IPS-20b (cell line): Measurements from ENCODE around the gene LHX2.
"Not testable (repeated sequence)": the region's sequence is repeated elsewhere in the genome, so short reads cannot be mapped to it uniquely, and the experiment has no call there.

ENCODE experiments used
- H3K27ac ChIP-seq: one replicate; pipeline ENCODE4 v1.5.1; 2013; ENCODE audit warnings: low read length
- H3K27me3 ChIP-seq: 2 replicates; pipeline ENCODE4 v1.6.1; 2013; ENCODE audit warnings: mild to moderate bottlenecking, low read length, inconsistent platforms; ENCODE audit not compliant: insufficient read depth
- H3K36me3 ChIP-seq: 2 replicates; pipeline ENCODE4 v1.6.1; 2013; ENCODE audit warnings: low read depth, mild to moderate bottlenecking, inconsistent platforms, low read length, moderate library complexity; ENCODE audit not compliant: insufficient read depth
- H3K4me1 ChIP-seq: 2 replicates; pipeline ENCODE4 v1.6.1; 2013; ENCODE audit warnings: mild to moderate bottlenecking, control low read depth, inconsistent platforms, low read length, moderate library complexity; ENCODE audit not compliant: insufficient read depth
- H3K4me3 ChIP-seq: 2 replicates; pipeline ENCODE4 v1.5.1; 2013; ENCODE audit warnings: mild to moderate bottlenecking, low read length, inconsistent platforms
- H3K9ac ChIP-seq: 2 replicates; pipeline ENCODE4 v1.6.1; 2013; ENCODE audit warnings: low read depth, mild to moderate bottlenecking, inconsistent platforms, low read length, moderate library complexity
- H3K9me3 ChIP-seq: 2 replicates; pipeline ENCODE4 v1.6.1; 2013; ENCODE audit warnings: mild to moderate bottlenecking, low read depth, low read length, inconsistent platforms; ENCODE audit not compliant: insufficient read depth

LHX2 gene

DNA sequence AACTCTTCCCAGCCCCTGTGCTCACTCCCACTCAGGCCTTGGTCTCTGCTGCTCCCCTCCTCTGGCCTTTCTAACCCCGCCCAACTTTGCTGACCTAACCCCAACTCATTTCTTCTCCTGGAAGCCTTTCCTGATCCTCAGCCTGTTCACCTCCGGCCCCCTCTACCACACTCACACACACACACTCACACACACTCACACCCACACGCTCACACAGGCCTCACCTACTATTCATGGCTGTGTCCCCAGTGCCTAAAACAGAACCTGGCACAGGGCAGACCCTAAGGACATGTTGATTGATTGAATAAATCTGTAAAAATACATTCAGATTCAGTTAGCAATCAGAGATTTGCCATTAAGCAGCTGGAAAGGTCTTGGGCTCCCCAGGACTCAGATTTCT, 28.5 kb upstream of the LHX2 start:
- Histone ChIP-seq H3K9ac (no peak overlapping the region), H3K9me3 (no peaks in the 10 kb centered on the region), H3K27ac (no peak overlapping the region), H3K36me3 (no peaks in the 10 kb centered on the region), H3K27me3 (peaks cover 86% of the 10 kb centered on the region), H3K4me3 (no peak overlapping the region), H3K4me1 (no peaks in the 10 kb centered on the region)

DNA sequence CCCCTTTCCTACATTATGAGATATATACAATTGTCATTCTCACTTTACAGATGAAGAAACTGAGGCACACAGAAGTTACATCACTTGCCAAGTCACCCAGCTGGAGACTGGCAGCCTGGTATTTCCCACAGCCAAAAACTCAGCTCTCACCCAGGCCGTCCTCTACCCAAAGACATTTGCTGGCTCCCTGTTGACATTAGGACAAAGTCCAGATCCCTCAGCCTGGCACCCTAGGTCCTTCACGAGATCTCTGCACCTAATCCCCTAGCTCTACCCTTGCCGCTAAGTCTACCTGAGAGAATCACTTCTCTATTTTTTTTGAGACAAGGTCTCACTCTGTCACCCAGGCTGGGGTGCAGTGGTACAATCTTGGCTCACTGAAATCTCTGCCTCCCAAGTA, 26.8 kb upstream of the LHX2 start:
- Histone ChIP-seq H3K27me3 (peaks cover 90% of the 10 kb centered on the region), H3K4me1 (no peaks in the 10 kb centered on the region), H3K9ac (no peak overlapping the region), H3K4me3 (no peak overlapping the region), H3K36me3 (no peaks in the 10 kb centered on the region), H3K9me3 (no peaks in the 10 kb centered on the region), H3K27ac (no peak overlapping the region)

DNA sequence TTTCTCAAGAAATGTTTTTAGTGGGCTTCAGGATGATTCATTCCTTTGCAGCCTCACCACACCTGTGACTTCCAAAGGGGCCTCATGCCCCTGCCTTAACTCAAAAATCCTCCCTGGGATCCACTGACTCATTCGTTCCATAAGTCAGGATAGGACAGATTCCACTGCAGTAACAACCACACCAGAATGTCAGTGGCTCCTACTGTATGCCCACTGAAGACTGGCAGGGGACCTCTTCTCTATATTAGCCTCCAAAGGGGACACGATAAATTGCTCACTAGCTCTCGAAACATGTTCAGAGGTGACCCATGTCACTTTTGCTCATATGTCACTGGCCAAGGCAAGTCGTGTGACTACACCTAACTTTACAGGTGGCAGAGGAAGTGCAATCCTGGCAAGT, 25.7 kb upstream of the LHX2 start:
- peaks cover 90% of the 10 kb centered on the region for H3K27me3 ChIP-seq
- H3K27ac ChIP-seq: no peak overlapping the region
- H3K36me3 ChIP-seq: no peaks in the 10 kb centered on the region
- no peak overlapping the region for H3K9ac ChIP-seq
- H3K9me3 ChIP-seq: no peaks in the 10 kb centered on the region
- no peaks in the 10 kb centered on the region for H3K4me1 ChIP-seq
- no peak overlapping the region for H3K4me3 ChIP-seq

DNA sequence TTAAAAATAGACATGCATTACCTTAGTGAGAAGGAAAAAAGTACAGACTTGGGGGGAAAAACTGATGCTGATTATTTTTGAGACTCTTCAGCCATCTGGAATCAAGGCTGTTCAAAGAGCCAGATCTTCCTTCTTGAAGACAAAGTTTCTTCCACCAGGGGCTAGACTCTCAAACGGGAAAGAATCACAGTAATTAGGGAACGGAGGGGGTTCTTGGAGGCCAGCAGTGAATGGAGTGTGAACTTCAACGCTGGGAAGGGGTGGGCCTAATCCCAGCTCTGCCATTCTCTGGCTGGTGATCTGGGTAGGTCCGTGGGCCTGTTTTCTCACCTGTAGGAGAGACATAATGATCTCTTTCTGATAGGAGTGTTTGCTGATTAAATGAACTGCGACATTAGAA, 21.1 kb upstream of the LHX2 start:
- Histone ChIP-seq H3K27ac (no peak overlapping the region), H3K36me3 (no peaks in the 10 kb centered on the region), H3K9me3 (no peaks in the 10 kb centered on the region), H3K9ac (no peak overlapping the region), H3K4me3 (no peak overlapping the region), H3K27me3 (peaks cover 71% of the 10 kb centered on the region), H3K4me1 (no peaks in the 10 kb centered on the region)

DNA sequence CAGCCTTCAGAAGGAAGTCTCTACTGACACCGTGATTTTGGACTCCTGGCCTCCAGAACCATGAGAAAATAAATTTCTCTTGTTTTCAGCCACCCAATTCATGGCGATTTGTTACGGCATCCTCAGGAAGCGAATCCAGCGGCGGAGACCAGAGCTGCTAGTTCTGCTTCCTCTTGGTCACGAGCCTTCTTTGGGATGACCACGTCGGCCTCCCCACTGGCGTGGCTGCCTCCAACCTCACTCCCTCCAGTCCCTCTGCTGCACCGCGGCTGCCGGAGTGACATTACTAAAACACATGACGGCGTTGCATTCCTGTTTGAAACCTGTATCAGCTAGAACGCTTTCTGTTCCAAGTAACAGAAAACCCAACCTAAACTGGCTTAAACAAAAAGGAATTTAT, 18.9 kb upstream of the LHX2 start:
- not testable (repeated sequence) for H3K36me3 ChIP-seq, H3K4me3 ChIP-seq, H3K9me3 ChIP-seq, H3K27ac ChIP-seq, H3K9ac ChIP-seq, H3K4me1 ChIP-seq
- peaks cover 71% of the 10 kb centered on the region for H3K27me3 ChIP-seq

DNA sequence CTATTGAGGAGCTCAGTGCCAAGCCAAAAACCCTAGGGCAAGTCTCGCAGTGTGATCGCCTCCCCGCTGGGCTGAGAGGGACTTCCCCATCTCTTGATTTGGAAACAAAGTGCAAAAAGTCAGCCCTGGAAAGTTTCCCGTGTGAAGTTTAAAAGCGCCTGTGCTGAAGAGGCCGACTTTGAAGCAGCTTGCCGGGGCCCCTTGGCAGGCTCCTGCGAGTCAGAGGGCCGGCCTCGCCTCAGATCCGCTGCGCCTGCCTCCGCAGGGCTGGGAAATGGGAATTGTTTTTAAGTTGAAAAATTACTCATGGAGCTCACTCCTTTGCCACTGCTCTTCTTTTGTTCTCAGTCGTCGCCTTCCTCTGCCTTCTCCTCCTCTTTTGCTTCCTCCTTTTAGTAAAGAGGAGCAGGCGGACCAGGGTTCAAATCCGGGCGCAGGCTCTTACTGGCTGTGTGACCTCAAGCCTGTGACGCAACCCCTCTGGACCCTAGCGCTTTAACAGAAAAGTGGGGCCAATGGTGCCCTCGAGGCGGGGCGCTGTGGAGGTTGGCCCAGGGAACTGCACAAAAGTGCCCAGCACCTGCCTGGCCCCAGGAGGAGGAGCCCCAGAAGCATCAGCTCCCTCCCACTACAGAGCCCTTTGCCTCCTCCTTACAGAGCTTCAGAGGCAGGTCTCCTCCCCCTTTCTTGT, 14.7 kb upstream of the LHX2 start:
- Histone ChIP-seq H3K27ac (no peak overlapping the region), H3K4me3 (peak overlapping the region; percentile 18; the same call in 1 of the 2 replicates), H3K4me1 (peaks cover 8% of the 10 kb centered on the region; the same call in 1 of the 2 replicates), H3K9ac (no peak overlapping the region), H3K36me3 (no peaks in the 10 kb centered on the region), H3K27me3 (peaks cover 79% of the 10 kb centered on the region), H3K9me3 (no peaks in the 10 kb centered on the region)

DNA sequence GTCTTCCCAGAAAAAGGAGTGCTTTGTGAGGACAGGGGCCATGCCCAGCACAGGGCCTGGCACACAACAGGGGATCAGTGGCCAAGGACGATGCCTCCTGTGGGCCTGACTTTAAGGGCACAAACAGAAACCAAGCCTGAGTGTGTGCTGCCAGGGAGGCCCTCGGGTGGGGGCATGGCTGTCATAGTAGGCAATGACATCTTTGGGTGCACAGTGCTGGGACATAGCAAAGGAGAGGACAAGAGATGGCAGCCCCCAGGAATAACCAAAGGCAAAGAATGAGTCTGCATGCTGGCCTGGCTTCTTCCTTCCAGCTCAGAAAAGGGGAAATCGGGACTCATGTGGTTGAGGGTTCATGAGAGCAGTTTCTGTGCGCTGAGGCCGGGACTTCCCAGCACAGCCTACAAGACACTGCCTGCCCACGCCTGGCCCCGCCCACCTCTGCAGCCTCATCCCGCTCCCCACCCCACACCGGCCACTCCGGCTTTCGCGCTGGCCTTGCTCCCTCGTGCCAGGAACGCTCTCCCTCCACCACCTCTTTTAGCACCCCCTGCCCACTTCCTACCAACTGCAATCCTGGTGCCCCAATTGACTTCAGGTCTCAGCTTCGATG, 13.8 kb upstream of the LHX2 start:
- Histone ChIP-seq H3K4me1 (peaks cover 8% of the 10 kb centered on the region; the same call in 1 of the 2 replicates), H3K9me3 (no peaks in the 10 kb centered on the region), H3K27me3 (peaks cover 88% of the 10 kb centered on the region), H3K4me3 (no peak overlapping the region), H3K36me3 (no peaks in the 10 kb centered on the region), H3K27ac (no peak overlapping the region), H3K9ac (no peak overlapping the region)

DNA sequence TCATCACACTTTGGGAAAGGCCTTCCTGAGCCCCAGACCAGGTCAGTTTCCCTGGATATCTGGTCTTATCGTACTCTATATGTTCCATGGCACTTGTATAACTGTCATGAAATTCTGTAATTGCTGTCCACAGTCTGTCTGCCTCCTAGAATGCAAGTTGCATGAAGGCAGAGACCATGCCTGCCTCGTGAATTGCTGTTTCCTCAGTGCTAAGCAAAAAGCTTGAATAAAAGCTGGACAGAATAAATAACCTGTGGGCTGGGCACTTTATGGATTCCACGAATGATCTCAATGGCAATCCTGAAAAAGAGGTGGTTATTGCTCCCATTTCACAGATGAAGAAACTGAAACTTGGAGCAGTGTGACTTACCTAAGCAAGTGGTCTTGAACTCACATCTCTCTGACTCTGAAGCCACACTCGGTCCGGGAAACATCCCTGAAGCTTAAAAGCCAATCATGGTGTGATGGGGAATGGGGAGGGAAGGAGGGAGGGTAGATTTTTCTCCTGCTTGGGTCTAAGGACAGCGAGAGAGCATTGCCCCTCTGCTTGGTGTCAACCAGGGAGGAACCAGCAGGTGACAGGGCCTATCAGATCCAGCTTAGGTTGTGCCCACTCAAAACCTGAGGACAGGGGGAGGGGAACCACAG, 13.2 kb upstream of the LHX2 start:
- H3K36me3 ChIP-seq: no peaks in the 10 kb centered on the region
- no peaks in the 10 kb centered on the region for H3K9me3 ChIP-seq
- no peak overlapping the region for H3K27ac ChIP-seq
- no peak overlapping the region for H3K9ac ChIP-seq
- H3K27me3 ChIP-seq: peaks cover 94% of the 10 kb centered on the region
- H3K4me3 ChIP-seq: peak overlapping the region; percentile 50; the same call in 1 of the 2 replicates
- H3K4me1 ChIP-seq: peaks cover 8% of the 10 kb centered on the region; the same call in 1 of the 2 replicates

DNA sequence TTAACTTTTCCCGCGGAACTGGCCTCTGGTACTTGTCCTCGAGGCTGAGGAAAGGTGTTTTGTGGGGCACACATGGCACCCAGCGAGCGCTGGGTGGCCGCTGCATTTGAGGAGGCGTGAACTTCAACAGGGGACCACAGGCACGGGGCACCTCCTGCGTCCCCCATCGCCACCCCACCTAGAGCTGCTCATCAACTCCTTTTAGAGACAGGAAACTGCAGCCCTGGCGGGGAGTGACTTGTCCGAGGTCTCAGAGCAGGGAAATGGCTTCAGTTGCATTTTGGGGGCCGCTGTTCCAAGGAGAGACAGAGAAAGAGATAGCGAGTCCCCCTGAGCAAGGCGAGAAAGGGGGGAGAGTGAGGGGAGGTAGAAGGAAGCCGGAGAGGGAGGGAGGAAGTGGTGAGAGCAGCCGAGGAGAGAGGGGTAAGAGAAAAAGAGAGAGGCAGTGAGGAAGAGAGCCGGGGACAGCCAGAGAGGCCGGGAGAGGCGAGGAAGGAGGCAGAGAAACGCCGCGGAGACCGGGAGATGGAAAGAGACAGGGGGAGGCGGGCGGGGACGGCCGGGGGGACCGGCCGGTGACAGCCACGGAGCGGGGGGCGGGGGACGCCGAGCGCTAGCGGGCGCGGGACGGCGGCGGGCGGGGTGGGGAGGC, 12.5 kb upstream of the LHX2 start:
- Histone ChIP-seq H3K36me3 (no peaks in the 10 kb centered on the region), H3K27me3 (peaks cover 94% of the 10 kb centered on the region), H3K4me1 (peaks cover 8% of the 10 kb centered on the region; the same call in 1 of the 2 replicates), H3K9me3 (no peaks in the 10 kb centered on the region), H3K4me3 (peak overlapping the region; percentile 50; the same call in 1 of the 2 replicates), H3K27ac (no peak overlapping the region), H3K9ac (no peak overlapping the region)

DNA sequence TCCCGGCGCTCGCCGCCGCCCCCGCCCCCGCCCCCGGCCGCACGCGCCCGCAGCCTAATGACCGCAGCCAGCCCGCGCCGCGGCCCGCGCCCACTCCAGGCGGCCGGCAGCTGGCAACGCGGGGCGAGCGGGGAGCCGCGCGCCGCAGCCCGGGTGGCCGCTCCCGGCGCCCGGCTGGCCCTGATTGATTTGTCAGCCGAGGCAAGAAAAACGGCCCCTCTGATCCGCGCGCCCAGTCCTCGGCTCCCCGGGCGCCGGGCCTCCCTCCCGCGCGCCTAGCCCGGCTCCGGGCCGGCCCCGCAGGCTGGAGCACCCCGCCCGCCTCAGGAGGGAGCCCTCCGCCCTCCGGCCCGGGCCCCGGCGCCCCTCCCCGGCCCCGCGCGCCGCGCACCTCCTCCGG, 11.9 kb upstream of the LHX2 start:
- H3K27ac ChIP-seq: no peak overlapping the region
- no peaks in the 10 kb centered on the region for H3K36me3 ChIP-seq
- H3K27me3 ChIP-seq: peaks cover 94% of the 10 kb centered on the region
- H3K9me3 ChIP-seq: no peaks in the 10 kb centered on the region
- peaks cover 11% of the 10 kb centered on the region for H3K4me1 ChIP-seq
- no peak overlapping the region for H3K4me3 ChIP-seq
- H3K9ac ChIP-seq: no peak overlapping the region

DNA sequence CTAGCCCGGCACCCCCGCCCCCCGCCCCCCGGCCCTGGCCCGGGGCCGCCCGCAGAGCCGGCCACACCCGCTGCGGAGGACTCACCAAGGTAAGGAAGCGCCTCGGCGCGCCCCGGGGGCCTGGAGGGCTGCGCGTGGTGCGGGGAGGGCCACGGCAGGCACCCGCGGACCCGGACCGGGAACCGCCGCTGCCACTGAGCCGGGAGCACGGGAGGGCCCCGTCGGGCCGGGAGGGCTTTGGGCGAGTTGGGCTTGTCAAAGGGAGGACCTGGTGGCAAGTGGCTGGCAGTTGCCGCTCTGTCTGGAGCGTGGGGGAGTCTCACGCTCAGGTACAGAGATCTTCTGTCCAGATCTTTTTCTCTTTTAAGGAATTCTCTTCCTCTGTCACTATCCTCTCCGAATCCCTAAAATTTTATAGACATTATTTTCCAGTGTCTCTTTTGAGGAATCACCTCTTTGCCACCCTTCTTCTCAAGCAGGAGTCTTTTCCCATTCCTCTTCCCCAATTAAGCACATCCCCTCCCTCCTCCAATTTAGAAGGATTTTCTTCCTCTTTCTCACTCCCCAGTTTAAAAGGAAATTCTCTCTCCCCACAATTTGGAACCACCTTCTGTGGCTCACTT, 11.3 kb upstream of the LHX2 start:
- Histone ChIP-seq H3K27me3 (peaks cover 94% of the 10 kb centered on the region), H3K4me1 (peaks cover 17% of the 10 kb centered on the region), H3K9me3 (no peaks in the 10 kb centered on the region), H3K27ac (no peak overlapping the region), H3K9ac (no peak overlapping the region), H3K36me3 (no peaks in the 10 kb centered on the region), H3K4me3 (no peak overlapping the region)
